K562 (cell line): ENCODE data around the gene TBC1D16. TPM values are rescaled to one million over a fixed set of nuclear protein-coding genes. Genes with fewer than 3 reads are reported as not detected.

Source experiments
- ATAC-seq: fragments of 200-7000 bp; cut with Tn5 transposase; 3 replicates; pipeline ENCODE4 v1.9.1; 2020; ENCODE audit warnings: moderate library complexity
- BruUV-seq: library from RNA; stranded (reverse); fragments of 400-500 nt; replicated peaks from 2 replicates; lab custom pipeline; 2021; lab: Mats Ljungman, UMichigan
- CTCF ChIA-PET: fragments of 300-600 bp; formaldehyde crosslinking; extraction: SDS; loops from one replicate; lab custom pipeline; 2021; ENCODE audit warnings: low intra/inter-chr PET ratio; lab: Yijun Ruan, JAX
- POLR2A ChIA-PET: fragments of 300-600, 350-650 bp; sonication (Branson Sonifier 250); formaldehyde crosslinking; extraction: SDS; loops from one replicate; lab custom pipeline; 2021; ENCODE audit warnings: antibody characterized with exemption, inconsistent platforms; lab: Yijun Ruan, JAX
- DNase-seq, 4 experiments: peaks; one replicate each; pipeline versions ENCODE4 v3.0.0 to v3.0.0-alpha.2; 2011 to 2018; ENCODE audit warnings: low spot score in 3 of 4, mixed read lengths in 3 of 4; ENCODE audit errors: extremely low read depth in 1 of 4
- FAIRE-seq: peaks from 2 replicates; lab custom pipeline; 2011; peaks lifted over from hg19 to GRCh38; lab: Jason Lieb, UNC
- H2AFZ ChIP-seq: 2 replicates; pipeline ENCODE4 v1.6.0; 2011; ENCODE audit warnings: low read depth, low read length, control low read depth, inconsistent platforms
- H3K27ac ChIP-seq: fragments of 200-600 bp; 3 replicates; pipeline ENCODE4 v1.8.0; 2011; ENCODE audit warnings: low read depth, mild to moderate bottlenecking, control low read depth, inconsistent platforms, low read length, moderate library complexity, mixed read lengths; ENCODE audit errors: extremely low read depth
- H3K27me3 ChIP-seq, 2 experiments: fragments of 300-600 bp in 1 of 2; 2 replicates in 1 of 2; 3 replicates in 1 of 2; pipeline versions ENCODE4 v1.6.0 to v1.8.0; 2011; ENCODE audit warnings: inconsistent platforms in 2 of 2, low read length in 2 of 2, mild to moderate bottlenecking in 1 of 2, mixed read lengths in 1 of 2, moderate library complexity in 1 of 2; ENCODE audit not compliant: control insufficient read depth in 2 of 2, insufficient read depth in 2 of 2
- H3K36me3 ChIP-seq: fragments of 300-600 bp; 3 replicates; pipeline ENCODE4 v1.8.0; 2011; ENCODE audit warnings: mild to moderate bottlenecking, low read length, inconsistent platforms; ENCODE audit not compliant: control insufficient read depth, insufficient read depth
- H3K4me1 ChIP-seq, 2 experiments: fragments of 200-600 bp in 1 of 2; replicated peaks in 1 of 2; 2 replicates in 1 of 2; 3 replicates in 1 of 2; pipeline versions ENCODE4 v1.5.1 to v1.8.0; 2011; ENCODE audit warnings: inconsistent platforms in 2 of 2, low read length in 2 of 2, mild to moderate bottlenecking in 1 of 2, mixed read lengths in 1 of 2, moderate library complexity in 1 of 2; ENCODE audit not compliant: control insufficient read depth in 2 of 2, insufficient read depth in 2 of 2
- H3K4me2 ChIP-seq: 2 replicates; pipeline ENCODE4 v1.6.1; 2011; ENCODE audit warnings: low read length, control low read depth, inconsistent platforms, mixed read lengths; ENCODE audit not compliant: insufficient read depth
- H3K4me3 ChIP-seq: fragments of 200-600 bp; sonication (generic), shearing (Covaris generic); 2 replicates; pipeline ENCODE4 v1.5.1; 2016; ENCODE audit warnings: control low read depth, inconsistent platforms
- H3K79me2 ChIP-seq: fragments of 200-600 bp; 3 replicates; pipeline ENCODE4 v1.8.0; 2011; ENCODE audit warnings: low read length, inconsistent platforms; ENCODE audit not compliant: control insufficient read depth, insufficient read depth
- H3K9ac ChIP-seq, 2 experiments: 2 replicates each; pipeline versions ENCODE4 v1.6.0 to v1.6.1; 2011; ENCODE audit warnings: low read depth in 2 of 2, low read length in 2 of 2, control low read depth in 1 of 2, inconsistent platforms in 1 of 2, mild to moderate bottlenecking in 1 of 2, mixed read lengths in 1 of 2; ENCODE audit not compliant: insufficient read depth in 1 of 2
- H3K9me1 ChIP-seq: one replicate; pipeline ENCODE4 v1.6.0; 2011; ENCODE audit warnings: inconsistent platforms, mild to moderate bottlenecking, low read length, moderate library complexity; ENCODE audit not compliant: control insufficient read depth, insufficient read depth
- H3K9me3 ChIP-seq: replicated peaks from 2 replicates; pipeline ENCODE4 v1.5.1; 2011; ENCODE audit warnings: low read depth, low read length, inconsistent platforms; ENCODE audit not compliant: control insufficient read depth, insufficient read depth
- H4K20me1 ChIP-seq: replicated peaks from 2 replicates; pipeline ENCODE4 v1.6.1; 2011; ENCODE audit warnings: low read length, inconsistent platforms, mixed read lengths; ENCODE audit not compliant: control insufficient read depth, insufficient read depth
- ZNF121 ChIP-seq: sonication (generic); formaldehyde crosslinking; conservative IDR thresholded peaks from 2 replicates; pipeline ENCODE4 v1.8.0; 2022; ENCODE audit warnings: missing genetic modification reagents
- WGBS: fragments of 100-300 bp; shearing (Covaris generic); methylation state at CpG from one replicate; pipeline ENCODE4 v1.1.6; 2016; ENCODE audit warnings: low coverage, mixed read lengths; ENCODE audit not compliant: insufficient coverage; ENCODE audit errors: missing lambda C conversion rate; 5-methylcytosine and 5-hydroxymethylcytosine counted together
- in situ Hi-C: fragments of 300-500 bp; cut with MboI; formaldehyde crosslinking; loops from 4 replicates; pipeline ENCODE4 v1.15.0; 2018; ENCODE audit warnings: inconsistent platforms, mixed read lengths
- intact Hi-C: fragments of 100-400 bp; cut with micrococcal nuclease; formaldehyde crosslinking; loops from 2 replicates; pipeline ENCODE4 v1.14.2; 2022
- polyA plus RNA-seq, 8 experiments: library from polyadenylated mRNA; depleted of rRNA in 4 of 8; stranded (reverse) in 5 of 8; unstranded in 3 of 8; fragments of >200 nt; fragmentation: Nextera tagmentation in 2 of 8; fragmentation: Illumina TruSeq in 1 of 8; extraction: Ambion mirVana in 2 of 8; extraction: Trizol in 1 of 8; gene quantifications; 2 replicates each; pipeline versions ENCODE4 v1.2.1 to v1.2.3, GENCODE V29; 2011 to 2014; ENCODE audit warnings: inconsistent platforms in 1 of 8, missing spikeins in 1 of 8
- total RNA-seq, 7 experiments: library from RNA; depleted of rRNA in 6 of 7; stranded (reverse); fragments of >200 nt in 6 of 7; fragmentation: Illumina TruSeq in 2 of 7; extraction: Trizol in 2 of 7; gene quantifications; 2 replicates each; pipeline versions ENCODE4 v1.2.1 to v1.2.3, GENCODE V29; 2011 to 2021; ENCODE audit warnings: low replicate concordance in 1 of 7
- TF ChIP-seq, protein P1 (sequence below): fragments of 250-450 bp; sonication (Bioruptor Pico); IDR thresholded peaks from 2 replicates; pipeline ENCODE4 v1.4.0; 2020; ENCODE audit warnings: borderline replicate concordance

The TBC1D16 gene
- total and polyA plus RNA-seq, 9 of the 15 experiments (the other 6 are each of a cell fraction or from before 2014, with no cell fraction given) = 0.01 to 0.20 (median 0.03) TPM; not detected in 1

DNA sequence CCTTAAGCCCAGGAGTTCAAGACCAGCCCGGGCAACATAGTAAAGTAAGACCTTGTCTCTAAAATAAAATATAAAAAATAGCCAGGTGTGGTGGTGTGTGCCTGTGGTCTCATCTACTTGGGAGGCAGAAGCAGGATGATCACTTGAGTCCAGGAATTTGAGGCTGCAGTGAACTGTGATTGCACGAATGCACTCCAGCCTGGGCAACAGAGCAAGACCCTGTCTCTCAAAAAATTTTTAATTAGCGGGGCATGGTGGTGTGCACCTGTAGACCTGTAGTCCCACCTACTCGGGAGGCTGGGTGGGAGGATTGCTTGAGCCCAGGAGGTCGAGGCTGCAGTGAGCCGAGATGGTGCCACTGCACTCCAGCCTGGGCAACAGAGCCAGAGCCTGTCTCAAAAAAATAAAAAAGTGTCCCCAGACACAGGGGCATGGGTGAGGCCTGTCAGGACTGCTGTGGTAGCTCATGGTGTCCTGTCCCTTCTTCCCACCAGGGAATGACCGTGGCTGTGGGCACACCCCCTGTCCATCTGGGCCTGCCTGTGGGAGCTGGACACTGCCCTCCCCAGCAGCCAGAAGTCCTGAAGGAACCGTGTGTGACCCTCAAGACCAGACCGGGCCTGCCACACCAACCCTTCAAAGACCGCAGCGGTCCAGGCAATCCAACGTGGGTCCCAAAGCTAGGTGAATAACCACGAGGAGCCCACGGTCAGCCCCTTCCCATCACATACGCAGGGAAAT is 34.9 kb upstream of the TBC1D16 start:
- no peaks in the 10 kb centered on the region for H3K9me1 ChIP-seq
- no peak for DNase-seq
- H3K27ac ChIP-seq = no peak overlapping the region
- H3K79me2 ChIP-seq = no peaks in the 10 kb centered on the region
- in situ Hi-C loops (no loop called here), intact Hi-C loops (no loop called here)
- H3K36me3 ChIP-seq = no peaks in the 10 kb centered on the region
- no TSS peak for BruUV-seq
- H3K4me1 ChIP-seq = peaks cover 5 to 18% of the 10 kb centered on the region in 2 experiments; a peak in 4 of 5 replicates
- no peaks in the 10 kb centered on the region for H3K9me3 ChIP-seq
- H2AFZ ChIP-seq = peak overlapping the region; percentile 11; the same call in 1 of the 2 replicates
- peak overlapping the region in 1 of 2 experiments; percentile 74; a peak in 1 of 4 replicates for H3K9ac ChIP-seq
- peak overlapping the region; percentile 39; the same call in 1 of the 2 replicates for H3K4me2 ChIP-seq
- H3K4me3 ChIP-seq = no peak overlapping the region
- H4K20me1 ChIP-seq = no peaks in the 10 kb centered on the region
- peaks cover 16 to 77% of the 10 kb centered on the region in 2 experiments for H3K27me3 ChIP-seq
- no peak for FAIRE-seq
- WGBS = 22% methylated on average over 14 of the region's 15 CpGs
- TF ChIP-seq, protein P1, sequence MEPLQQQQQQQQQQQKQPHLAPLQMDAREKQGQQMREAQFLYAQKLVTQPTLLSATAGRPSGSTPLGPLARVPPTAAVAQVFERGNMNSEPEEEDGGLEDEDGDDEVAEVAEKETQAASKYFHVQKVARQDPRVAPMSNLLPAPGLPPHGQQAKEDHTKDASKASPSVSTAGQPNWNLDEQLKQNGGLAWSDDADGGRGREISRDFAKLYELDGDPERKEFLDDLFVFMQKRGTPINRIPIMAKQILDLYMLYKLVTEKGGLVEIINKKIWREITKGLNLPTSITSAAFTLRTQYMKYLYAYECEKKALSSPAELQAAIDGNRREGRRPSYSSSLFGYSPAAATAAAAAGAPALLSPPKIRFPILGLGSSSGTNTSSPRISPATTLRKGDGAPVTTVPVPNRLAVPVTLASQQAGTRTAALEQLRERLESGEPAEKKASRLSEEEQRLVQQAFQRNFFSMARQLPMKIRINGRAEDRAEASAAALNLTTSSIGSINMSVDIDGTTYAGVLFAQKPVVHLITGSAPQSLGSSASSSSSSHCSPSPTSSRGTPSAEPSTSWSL = no peak
- TF ChIP-seq ZNF121 (CRISPR knock-in tag) = peak; percentile 21; the same call in 1 of the 2 replicates
- TF ChIP-seq, all 486 proteins: peak for 1
- ChIA-PET CTCF (no interaction called here), POLR2A (interaction anchor here (0.7 kb wide), 1 partner anchor 488 kb away, joined by 4 read pairs; no protein-coding TSS in a partner anchor)
- no peak; the same call in 2 of the 3 replicates for ATAC-seq
